ENCODE results near the gene SPTBN1. TPM values are rescaled to one million over a fixed set of nuclear protein-coding genes. Genes with fewer than 3 reads are reported as not detected.

The SPTBN1 gene
- total RNA-seq, 1 experiment from 2014 or later, result 262 TPM

- TF ChIP-seq CTCF (conservative IDR thresholded peaks at IDR 0.05), result no peak
- TF ChIP-seq EZH2 (IDR thresholded peaks at IDR 0.05; ENCODE audit: low read depth), result no peak
- Histone ChIP-seq H2AFZ (no peak overlapping the region), H4K20me1 (ENCODE audit: insufficient read depth) (no peaks in the 10 kb centered on the region), H3K27me3 (ENCODE audit: insufficient read depth, low read depth) (no peaks in the 10 kb centered on the region), H3K4me3 (no peak overlapping the region), H3K36me3 (ENCODE audit: low read depth) (no peaks in the 10 kb centered on the region), H3K9me3 (ENCODE audit: insufficient read depth, low read depth) (no peaks in the 10 kb centered on the region), H3F3A (ENCODE audit: insufficient read depth, low read depth) (no peaks in the 10 kb centered on the region), H3K27ac (no peak overlapping the region), H3K79me2 (ENCODE audit: low read depth) (no peaks in the 10 kb centered on the region), H3K4me1 (replicated peaks; ENCODE audit: insufficient read depth) (no peaks in the 10 kb centered on the region), H3K4me2 (no peak overlapping the region), H3K9me2 (ENCODE audit: insufficient read depth) (no peaks in the 10 kb centered on the region)
- ChIA-PET CTCF (no interaction called here), POLR2A (ENCODE audit: unreplicated experiment) (no interaction called here)
- BruUV-seq (replicated peaks), result no TSS peak
- intact Hi-C loops (cut with micrococcal nuclease; ENCODE audit: unreplicated experiment), result no loop called here
- DNase-seq, result no peak
Measured at GRCh38 chr2:54680397-54681041, 224.4 kb downstream of the SPTBN1 start.

- Histone ChIP-seq H3K27ac (no peak overlapping the region), H3K79me2 (ENCODE audit: low read depth) (no peaks in the 10 kb centered on the region), H3K4me3 (no peak overlapping the region), H2AFZ (no peak overlapping the region), H3K27me3 (ENCODE audit: insufficient read depth, low read depth) (no peaks in the 10 kb centered on the region), H4K20me1 (ENCODE audit: insufficient read depth) (no peaks in the 10 kb centered on the region), H3K36me3 (ENCODE audit: low read depth) (no peaks in the 10 kb centered on the region), H3K9me2 (ENCODE audit: insufficient read depth) (no peaks in the 10 kb centered on the region), H3F3A (ENCODE audit: insufficient read depth, low read depth) (no peaks in the 10 kb centered on the region), H3K4me2 (no peak overlapping the region), H3K9me3 (ENCODE audit: insufficient read depth, low read depth) (no peaks in the 10 kb centered on the region), H3K4me1 (replicated peaks; ENCODE audit: insufficient read depth) (no peaks in the 10 kb centered on the region)
- TF ChIP-seq EZH2 (IDR thresholded peaks at IDR 0.05; ENCODE audit: low read depth) (no peak), CTCF (conservative IDR thresholded peaks at IDR 0.05) (no peak)
- BruUV-seq (replicated peaks), result no TSS peak
- CTCF ChIA-PET, result no interaction called here
- POLR2A ChIA-PET (ENCODE audit: unreplicated experiment), result no interaction called here
- DNase-seq, result no peak
- intact Hi-C loops (cut with micrococcal nuclease; ENCODE audit: unreplicated experiment), result no loop called here
Measured at GRCh38 chr2:54681416-54681815, 225.3 kb downstream of the SPTBN1 start.

- ChIA-PET POLR2A (ENCODE audit: unreplicated experiment) (interaction anchor here (0.6 kb wide), 2 partner anchors 11 to 480 kb away, joined by 3 to 4 read pairs; no protein-coding TSS in a partner anchor), CTCF (no interaction called here)
- Histone ChIP-seq H2AFZ (no peak overlapping the region), H3K4me1 (replicated peaks; ENCODE audit: insufficient read depth) (no peaks in the 10 kb centered on the region), H3K36me3 (ENCODE audit: low read depth) (no peaks in the 10 kb centered on the region), H3K4me3 (no peak overlapping the region), H3K27ac (no peak overlapping the region), H3K9me2 (ENCODE audit: insufficient read depth) (no peaks in the 10 kb centered on the region), H3K4me2 (no peak overlapping the region), H3K27me3 (ENCODE audit: insufficient read depth, low read depth) (no peaks in the 10 kb centered on the region), H3F3A (ENCODE audit: insufficient read depth, low read depth) (no peaks in the 10 kb centered on the region), H3K79me2 (ENCODE audit: low read depth) (no peaks in the 10 kb centered on the region), H3K9me3 (ENCODE audit: insufficient read depth, low read depth) (no peaks in the 10 kb centered on the region), H4K20me1 (ENCODE audit: insufficient read depth) (no peaks in the 10 kb centered on the region)
- intact Hi-C loops (cut with micrococcal nuclease; ENCODE audit: unreplicated experiment), result no loop called here
- BruUV-seq (replicated peaks), result no TSS peak
- DNase-seq, result no peak
- TF ChIP-seq CTCF (conservative IDR thresholded peaks at IDR 0.05) (no peak), EZH2 (IDR thresholded peaks at IDR 0.05; ENCODE audit: low read depth) (no peak)
Measured at GRCh38 chr2:54683596-54683995, 227.5 kb downstream of the SPTBN1 start.

All from PC-9 (cell line).